A204.1 (cell line): ENCODE results near the gene PAN2.
A peak's percentile ranks its signal among the peaks of the same experiment; 100 is the strongest.
"Not testable (repeated sequence)": the region's sequence is repeated elsewhere in the genome, so short reads cannot be mapped to it uniquely, and the experiment has no call there.

ENCODE experiments used
- FAIRE-seq: peaks from 2 replicates; lab custom pipeline; 2012; peaks lifted over from hg19 to GRCh38; lab: Jason Lieb, UNC

Gene PAN2, protein sequence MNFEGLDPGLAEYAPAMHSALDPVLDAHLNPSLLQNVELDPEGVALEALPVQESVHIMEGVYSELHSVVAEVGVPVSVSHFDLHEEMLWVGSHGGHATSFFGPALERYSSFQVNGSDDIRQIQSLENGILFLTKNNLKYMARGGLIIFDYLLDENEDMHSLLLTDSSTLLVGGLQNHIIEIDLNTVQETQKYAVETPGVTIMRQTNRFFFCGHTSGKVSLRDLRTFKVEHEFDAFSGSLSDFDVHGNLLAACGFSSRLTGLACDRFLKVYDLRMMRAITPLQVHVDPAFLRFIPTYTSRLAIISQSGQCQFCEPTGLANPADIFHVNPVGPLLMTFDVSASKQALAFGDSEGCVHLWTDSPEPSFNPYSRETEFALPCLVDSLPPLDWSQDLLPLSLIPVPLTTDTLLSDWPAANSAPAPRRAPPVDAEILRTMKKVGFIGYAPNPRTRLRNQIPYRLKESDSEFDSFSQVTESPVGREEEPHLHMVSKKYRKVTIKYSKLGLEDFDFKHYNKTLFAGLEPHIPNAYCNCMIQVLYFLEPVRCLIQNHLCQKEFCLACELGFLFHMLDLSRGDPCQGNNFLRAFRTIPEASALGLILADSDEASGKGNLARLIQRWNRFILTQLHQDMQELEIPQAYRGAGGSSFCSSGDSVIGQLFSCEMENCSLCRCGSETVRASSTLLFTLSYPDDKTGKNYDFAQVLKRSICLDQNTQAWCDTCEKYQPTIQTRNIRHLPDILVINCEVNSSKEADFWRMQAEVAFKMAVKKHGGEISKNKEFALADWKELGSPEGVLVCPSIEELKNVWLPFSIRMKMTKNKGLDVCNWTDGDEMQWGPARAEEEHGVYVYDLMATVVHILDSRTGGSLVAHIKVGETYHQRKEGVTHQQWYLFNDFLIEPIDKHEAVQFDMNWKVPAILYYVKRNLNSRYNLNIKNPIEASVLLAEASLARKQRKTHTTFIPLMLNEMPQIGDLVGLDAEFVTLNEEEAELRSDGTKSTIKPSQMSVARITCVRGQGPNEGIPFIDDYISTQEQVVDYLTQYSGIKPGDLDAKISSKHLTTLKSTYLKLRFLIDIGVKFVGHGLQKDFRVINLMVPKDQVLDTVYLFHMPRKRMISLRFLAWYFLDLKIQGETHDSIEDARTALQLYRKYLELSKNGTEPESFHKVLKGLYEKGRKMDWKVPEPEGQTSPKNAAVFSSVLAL

GRCh38 chr12:56333679-56334489 is at the start of gene PAN2:
PAN2 (minus strand) TSS chr12:56334000; CDS start chr12:56333094, 906 bp downstream.
- FAIRE-seq = peak; percentile 93

DNA sequence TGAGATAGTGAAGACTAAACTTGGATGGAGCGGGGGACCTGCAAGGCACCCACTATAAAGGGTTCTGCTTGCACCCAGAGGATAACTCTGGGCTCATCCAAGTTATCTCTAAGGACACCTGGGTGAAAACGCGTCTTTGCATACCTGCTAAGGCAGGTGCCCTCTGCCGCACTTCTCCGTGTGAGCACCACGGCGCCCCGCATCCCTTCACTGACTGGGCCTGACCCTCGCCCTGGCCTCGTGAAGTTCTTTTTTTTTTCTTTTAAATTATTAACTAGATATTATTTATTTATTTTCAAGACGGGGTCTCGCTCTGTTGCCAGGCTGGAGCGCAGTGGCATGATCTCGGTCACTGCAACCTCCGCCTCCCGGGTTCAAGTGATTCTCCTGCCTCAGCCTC is 48.8 kb upstream of the PAN2 start:
- no peak for FAIRE-seq

DNA sequence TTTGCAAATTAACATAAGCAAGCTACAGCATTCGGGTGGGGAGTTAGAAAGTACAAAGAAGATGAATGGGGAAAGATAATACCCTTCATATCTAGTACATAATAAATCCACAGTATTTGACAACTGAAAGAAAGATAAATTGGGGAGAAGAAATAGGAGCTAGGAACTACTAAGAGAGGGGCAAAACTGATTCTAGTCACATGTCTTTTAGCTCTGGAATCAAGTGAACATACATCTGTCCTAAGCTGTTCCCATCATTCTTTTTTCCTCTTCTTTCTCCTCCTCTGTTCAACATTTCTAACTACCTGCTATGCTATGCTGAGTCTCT is 44.2 kb upstream of the PAN2 start:
- FAIRE-seq = no peak

- no peak for FAIRE-seq
Measured at GRCh38 chr12:56377310-56377988, 43.6 kb upstream of the PAN2 start.

GRCh38 chr12:56375598-56376434 is 42.0 kb upstream of the PAN2 start:
- no peak for FAIRE-seq

DNA sequence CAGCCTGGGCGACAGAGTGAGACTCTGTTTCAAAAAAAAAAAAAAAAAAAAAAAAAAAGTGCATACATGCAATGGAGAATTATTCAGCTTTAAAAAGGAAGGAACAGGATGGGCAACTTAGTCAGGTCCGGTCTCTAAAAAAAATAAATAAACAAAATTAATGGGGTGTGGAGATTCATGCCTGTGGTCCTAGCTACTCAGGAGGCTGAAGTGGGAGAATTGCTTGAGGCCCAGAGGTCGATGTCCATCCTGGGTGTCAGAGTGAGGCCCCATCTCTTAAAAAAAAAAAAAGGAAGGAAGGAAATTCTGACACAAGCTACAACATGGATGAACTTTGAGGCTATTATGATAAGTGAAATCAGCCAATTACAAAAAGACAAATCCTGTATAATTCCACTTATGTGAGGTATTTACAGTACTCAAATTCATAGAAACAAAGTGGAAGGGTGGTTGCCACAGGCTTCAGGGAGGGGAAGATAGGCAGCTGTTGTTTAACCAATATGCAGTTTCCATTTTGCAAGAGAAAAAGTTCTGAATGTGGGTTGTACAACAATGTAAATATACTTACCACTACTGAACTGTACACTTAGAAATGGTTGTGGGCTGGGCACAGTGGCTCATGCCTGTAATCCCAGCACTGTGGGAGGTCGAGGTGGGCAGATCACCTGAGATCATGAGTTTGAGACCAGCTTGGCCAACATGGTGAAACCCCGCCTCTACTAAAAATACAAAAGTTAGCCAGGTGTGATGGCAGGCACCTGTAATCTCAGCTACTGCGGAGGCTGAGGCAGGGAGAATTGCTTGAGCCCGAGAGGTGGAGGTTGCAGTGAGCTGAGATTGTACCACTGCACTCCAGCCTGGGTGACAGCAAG is 41.2 kb upstream of the PAN2 start:
- no peak for FAIRE-seq

DNA sequence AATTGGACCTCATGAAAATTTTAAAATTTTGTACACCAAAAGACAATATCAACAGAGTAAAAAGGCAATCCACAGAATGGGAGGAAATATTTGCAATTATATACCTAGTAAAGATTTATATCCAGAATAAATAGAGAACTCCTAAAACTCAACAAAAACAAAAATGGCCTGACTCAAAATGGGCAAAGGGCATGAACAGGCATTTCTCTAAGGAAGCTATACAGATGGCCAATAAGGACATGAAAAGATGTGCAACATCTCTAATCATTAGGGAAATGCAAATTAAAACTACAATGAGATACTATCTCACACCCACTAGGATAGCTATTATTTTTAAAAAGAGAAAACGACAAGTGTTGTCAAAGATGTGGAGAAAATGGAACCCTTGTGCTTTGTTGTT is 39.7 kb upstream of the PAN2 start:
- no peak for FAIRE-seq

GRCh38 chr12:56366948-56367347 is 33.1 kb upstream of the PAN2 start:
- FAIRE-seq = no peak

GRCh38 chr12:56362130-56363059 is 28.6 kb upstream of the PAN2 start, which contains the start of gene APOF:
APOF (minus strand) TSS chr12:56362857; CDS start chr12:56362745, 112 bp downstream.
- FAIRE-seq = no peak

DNA sequence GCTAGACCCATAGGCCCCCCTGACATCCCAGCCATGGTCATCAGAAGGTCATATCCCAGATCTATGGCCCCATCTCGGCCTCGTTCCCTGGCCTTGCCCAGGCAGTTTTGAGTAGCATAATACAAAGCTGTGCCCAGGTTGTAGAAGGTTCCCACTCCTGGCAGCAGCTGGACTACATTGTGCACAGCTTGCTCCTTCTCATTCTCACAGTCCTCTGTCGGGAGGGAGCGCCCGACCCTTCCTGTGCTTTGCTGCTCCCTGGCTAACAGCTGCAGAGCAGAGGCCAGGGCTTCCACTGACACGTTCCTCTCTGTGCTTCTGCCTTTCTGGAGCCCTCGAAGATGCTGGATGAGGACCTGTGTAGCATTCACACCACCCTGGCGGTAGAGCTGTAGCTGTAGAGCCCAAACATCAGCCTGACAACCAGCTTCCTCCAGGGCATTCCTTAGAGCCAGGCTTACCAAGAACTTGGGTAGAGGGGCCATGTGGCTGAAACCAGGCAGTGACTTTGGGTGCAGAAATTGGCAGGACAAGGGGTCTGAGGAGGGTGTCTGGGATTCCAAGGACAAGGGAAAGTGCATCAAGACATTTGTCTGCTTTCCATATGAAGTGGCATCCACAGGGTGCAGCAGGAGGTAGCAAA is 27.8 kb upstream of the PAN2 start:
- no peak for FAIRE-seq

DNA sequence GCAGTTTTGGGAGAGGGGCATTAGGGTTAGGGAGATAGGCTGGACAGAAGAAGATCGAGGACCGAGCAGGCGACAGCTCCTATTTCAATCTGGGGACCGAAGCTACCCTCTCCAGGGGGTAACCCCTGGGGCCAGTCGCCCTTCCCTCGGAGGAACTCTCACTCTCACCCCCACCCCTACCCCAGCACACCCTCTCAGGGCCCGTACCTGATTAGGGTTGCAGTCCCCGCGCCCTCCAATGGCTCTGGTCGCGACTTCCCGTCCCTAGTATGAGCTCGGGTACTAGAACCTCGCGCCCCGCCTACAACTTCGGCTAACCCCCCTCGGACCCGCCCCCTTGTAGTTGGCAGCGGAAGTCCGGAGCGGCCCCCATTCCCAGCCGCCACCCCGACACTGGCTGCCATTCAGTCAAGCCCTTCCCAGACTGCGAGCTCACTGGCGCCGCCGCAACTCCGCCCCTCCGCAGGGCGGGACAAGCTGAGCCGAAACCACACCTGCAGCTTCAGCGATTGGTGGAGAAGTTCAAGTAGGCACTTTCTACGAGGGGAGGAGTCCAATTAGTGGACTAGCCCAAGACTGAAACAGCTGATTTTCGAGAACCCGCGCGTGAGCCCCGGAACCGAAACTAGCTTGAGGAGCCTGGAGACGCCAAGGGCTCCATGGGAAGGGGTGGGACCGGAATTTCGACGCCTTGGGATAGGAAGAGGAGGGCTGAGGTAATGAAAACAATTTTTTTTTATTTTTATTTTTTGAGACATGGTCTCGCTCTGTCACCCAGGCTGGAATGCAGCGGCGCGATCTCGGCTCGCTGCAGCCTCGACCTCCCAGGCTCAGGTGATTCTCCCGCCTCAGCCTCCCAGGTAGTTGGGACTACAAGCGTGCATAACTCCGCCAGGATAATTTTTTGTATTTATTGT is 26.3 kb upstream of the PAN2 start, which contains the start of gene STAT2:
STAT2 (minus strand) TSS at position 257 of the 917 bp plus-strand sequence. CDS start 3,536 bp downstream, outside the sequence.
- peak; percentile 100 for FAIRE-seq

DNA sequence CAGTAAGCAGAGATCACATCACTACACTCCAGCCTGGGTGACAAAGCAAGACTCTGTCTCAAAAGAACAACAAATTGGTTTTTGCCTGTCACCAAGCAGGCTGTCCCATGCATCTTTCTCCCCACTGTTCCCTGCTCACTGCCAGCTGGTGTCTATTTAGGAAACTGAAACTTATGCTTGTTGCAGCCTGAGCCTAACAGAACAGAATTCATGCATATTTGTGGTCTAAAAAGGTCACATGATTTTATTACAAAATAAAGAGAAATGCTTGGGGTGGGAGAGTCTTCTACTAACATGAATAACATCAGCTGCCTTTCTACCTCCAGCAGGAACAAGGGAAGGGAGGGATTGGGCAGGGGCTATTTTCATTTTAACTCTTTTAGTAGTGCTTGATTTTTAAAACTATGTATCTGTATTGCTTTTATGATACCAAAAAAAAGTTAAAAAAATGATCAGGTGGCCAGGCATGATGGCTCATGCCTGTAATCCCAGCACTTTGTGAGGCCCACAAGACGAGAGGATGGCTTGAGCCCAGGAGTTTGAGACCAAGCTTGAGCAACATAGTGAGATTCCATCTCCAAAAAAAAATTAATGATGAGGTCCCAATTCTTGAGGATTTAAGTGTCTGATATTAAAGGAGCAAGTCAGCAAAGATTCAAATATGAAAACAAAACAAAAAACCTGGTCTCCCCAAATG is 25.2 kb upstream of the PAN2 start:
- FAIRE-seq = no peak

GRCh38 chr12:56351325-56351724 is 17.5 kb upstream of the PAN2 start:
- FAIRE-seq = no peak

GRCh38 chr12:56350662-56351061 is 16.9 kb upstream of the PAN2 start:
- no peak for FAIRE-seq

GRCh38 chr12:56348776-56349175 is 15.0 kb upstream of the PAN2 start:
- no peak for FAIRE-seq

DNA sequence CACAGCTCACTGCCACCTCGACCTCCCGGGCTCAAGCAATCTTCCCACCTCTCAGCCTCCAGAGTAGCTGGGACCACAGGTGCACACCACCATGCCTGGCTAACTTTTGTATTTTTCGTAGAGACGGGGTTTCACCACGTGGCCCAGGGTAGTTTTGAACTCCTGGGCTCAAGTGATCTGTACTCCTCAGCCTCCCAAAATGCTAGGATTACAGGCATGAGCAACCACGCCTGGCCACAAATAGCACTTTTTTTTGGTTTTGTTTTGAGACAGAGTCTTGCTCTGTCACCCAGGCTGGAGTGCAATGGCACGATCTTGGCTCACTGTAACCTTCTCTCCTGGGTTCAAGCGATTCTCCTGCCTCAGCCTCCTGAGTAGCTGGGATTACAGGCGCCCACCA is 13.5 kb upstream of the PAN2 start:
- not testable (repeated sequence) for FAIRE-seq
